ENCODE results near the gene TRPC3.

The TRPC3 gene

GRCh38 chr4:121951521-121952110, at the start of gene TRPC3:
TSS of gene TRPC3 (minus strand) at chr4:121952060. CDS start at chr4:121951680, 380 bp downstream.
- Histone ChIP-seq H3K36me3 (ENCODE audit: control insufficient read depth, insufficient read depth, low read length) (no peaks in the 10 kb centered on the region), H3K9ac (ENCODE audit: low read length) (no peak within 1 kb of the TSS), H3K4me1 (ENCODE audit: control insufficient read depth, insufficient read depth, low read length) (no peaks in the 10 kb centered on the region), H3K27ac (ENCODE audit: low read depth, low read length) (no peak within 1 kb of the TSS), H3K4me3 (ENCODE audit: low read length) (peak within 1 kb of the TSS; percentile 71), H3K27me3 (ENCODE audit: control insufficient read depth, insufficient read depth, low read length) (peaks cover 6% of the 10 kb centered on the region)

GRCh38 chr4:122000849-122001248, 49.0 kb upstream of the TRPC3 start:
- Histone ChIP-seq H3K27ac (ENCODE audit: low read depth, low read length) (no peak overlapping the region), H3K36me3 (ENCODE audit: control insufficient read depth, insufficient read depth, low read length) (no peaks in the 10 kb centered on the region), H3K4me3 (ENCODE audit: low read length) (no peak overlapping the region), H3K27me3 (ENCODE audit: control insufficient read depth, insufficient read depth, low read length) (no peaks in the 10 kb centered on the region), H3K9ac (ENCODE audit: low read length) (no peak overlapping the region), H3K4me1 (ENCODE audit: control insufficient read depth, insufficient read depth, low read length) (no peaks in the 10 kb centered on the region)

GRCh38 chr4:121998024-121998423, 46.2 kb upstream of the TRPC3 start:
- H3K4me1 ChIP-seq (ENCODE audit: control insufficient read depth, insufficient read depth, low read length), result no peaks in the 10 kb centered on the region
- H3K27me3 ChIP-seq (ENCODE audit: control insufficient read depth, insufficient read depth, low read length), result no peaks in the 10 kb centered on the region

GRCh38 chr4:121995790-121996537, 44.1 kb upstream of the TRPC3 start:
- Histone ChIP-seq H3K27me3 (ENCODE audit: control insufficient read depth, insufficient read depth, low read length) (no peaks in the 10 kb centered on the region), H3K4me1 (ENCODE audit: control insufficient read depth, insufficient read depth, low read length) (no peaks in the 10 kb centered on the region), H3K4me3 (ENCODE audit: low read length) (no peak overlapping the region), H3K9ac (ENCODE audit: low read length) (no peak overlapping the region), H3K36me3 (ENCODE audit: control insufficient read depth, insufficient read depth, low read length) (no peaks in the 10 kb centered on the region), H3K27ac (ENCODE audit: low read depth, low read length) (no peak overlapping the region)

More at GRCh38 chr4:121998024-121998423, 46.2 kb upstream of the TRPC3 start:
- no peak overlapping the region for H3K27ac ChIP-seq (ENCODE audit: low read depth, low read length)
- H3K4me3 ChIP-seq (ENCODE audit: low read length), result no peak overlapping the region
- H3K36me3 ChIP-seq (ENCODE audit: control insufficient read depth, insufficient read depth, low read length), result no peaks in the 10 kb centered on the region
- no peak overlapping the region for H3K9ac ChIP-seq (ENCODE audit: low read length)

GRCh38 chr4:121991968-121992367, 40.1 kb upstream of the TRPC3 start:
- H3K27me3 ChIP-seq (ENCODE audit: control insufficient read depth, insufficient read depth, low read length), result no peaks in the 10 kb centered on the region

GRCh38 chr4:121990489-121990888, 38.6 kb upstream of the TRPC3 start:
- Histone ChIP-seq H3K4me3 (ENCODE audit: low read length) (no peak overlapping the region), H3K27me3 (ENCODE audit: control insufficient read depth, insufficient read depth, low read length) (no peaks in the 10 kb centered on the region), H3K9ac (ENCODE audit: low read length) (no peak overlapping the region), H3K27ac (ENCODE audit: low read depth, low read length) (no peak overlapping the region), H3K36me3 (ENCODE audit: control insufficient read depth, insufficient read depth, low read length) (no peaks in the 10 kb centered on the region), H3K4me1 (ENCODE audit: control insufficient read depth, insufficient read depth, low read length) (no peaks in the 10 kb centered on the region)

More at GRCh38 chr4:121991968-121992367, 40.1 kb upstream of the TRPC3 start:
- no peak overlapping the region for H3K4me3 ChIP-seq (ENCODE audit: low read length)
- no peak overlapping the region for H3K27ac ChIP-seq (ENCODE audit: low read depth, low read length)
- no peaks in the 10 kb centered on the region for H3K36me3 ChIP-seq (ENCODE audit: control insufficient read depth, insufficient read depth, low read length)
- no peaks in the 10 kb centered on the region for H3K4me1 ChIP-seq (ENCODE audit: control insufficient read depth, insufficient read depth, low read length)
- no peak overlapping the region for H3K9ac ChIP-seq (ENCODE audit: low read length)

- Histone ChIP-seq H3K36me3 (ENCODE audit: control insufficient read depth, insufficient read depth, low read length) (no peaks in the 10 kb centered on the region), H3K9ac (ENCODE audit: low read length) (no peak overlapping the region), H3K27me3 (ENCODE audit: control insufficient read depth, insufficient read depth, low read length) (no peaks in the 10 kb centered on the region), H3K4me3 (ENCODE audit: low read length) (no peak overlapping the region), H3K4me1 (ENCODE audit: control insufficient read depth, insufficient read depth, low read length) (no peaks in the 10 kb centered on the region), H3K27ac (ENCODE audit: low read depth, low read length) (no peak overlapping the region)
Measured at GRCh38 chr4:121989715-121990114, 37.9 kb upstream of the TRPC3 start.

- H3K4me1 ChIP-seq (ENCODE audit: control insufficient read depth, insufficient read depth, low read length), result no peaks in the 10 kb centered on the region
- H3K36me3 ChIP-seq (ENCODE audit: control insufficient read depth, insufficient read depth, low read length), result no peaks in the 10 kb centered on the region
- no peak overlapping the region for H3K9ac ChIP-seq (ENCODE audit: low read length)
- no peak overlapping the region for H3K4me3 ChIP-seq (ENCODE audit: low read length)
- no peak overlapping the region for H3K27ac ChIP-seq (ENCODE audit: low read depth, low read length)
- no peaks in the 10 kb centered on the region for H3K27me3 ChIP-seq (ENCODE audit: control insufficient read depth, insufficient read depth, low read length)
Measured at GRCh38 chr4:121988950-121989349, 37.1 kb upstream of the TRPC3 start.

GRCh38 chr4:121980643-121981042, 28.8 kb upstream of the TRPC3 start:
- Histone ChIP-seq H3K4me3 (ENCODE audit: low read length) (no peak overlapping the region), H3K36me3 (ENCODE audit: control insufficient read depth, insufficient read depth, low read length) (no peaks in the 10 kb centered on the region), H3K9ac (ENCODE audit: low read length) (no peak overlapping the region), H3K27me3 (ENCODE audit: control insufficient read depth, insufficient read depth, low read length) (no peaks in the 10 kb centered on the region), H3K4me1 (ENCODE audit: control insufficient read depth, insufficient read depth, low read length) (no peaks in the 10 kb centered on the region), H3K27ac (ENCODE audit: low read depth, low read length) (no peak overlapping the region)

- H3K9ac ChIP-seq (ENCODE audit: low read length), result no peak overlapping the region
- no peaks in the 10 kb centered on the region for H3K36me3 ChIP-seq (ENCODE audit: control insufficient read depth, insufficient read depth, low read length)
- H3K27me3 ChIP-seq (ENCODE audit: control insufficient read depth, insufficient read depth, low read length), result no peaks in the 10 kb centered on the region
- no peak overlapping the region for H3K4me3 ChIP-seq (ENCODE audit: low read length)
- no peak overlapping the region for H3K27ac ChIP-seq (ENCODE audit: low read depth, low read length)
- no peaks in the 10 kb centered on the region for H3K4me1 ChIP-seq (ENCODE audit: control insufficient read depth, insufficient read depth, low read length)
Measured at GRCh38 chr4:121978172-121978516, 26.3 kb upstream of the TRPC3 start.

GRCh38 chr4:121977251-121978171, 25.7 kb upstream of the TRPC3 start:
- Histone ChIP-seq H3K9ac (ENCODE audit: low read length) (no peak overlapping the region), H3K36me3 (ENCODE audit: control insufficient read depth, insufficient read depth, low read length) (no peaks in the 10 kb centered on the region), H3K27me3 (ENCODE audit: control insufficient read depth, insufficient read depth, low read length) (no peaks in the 10 kb centered on the region), H3K4me1 (ENCODE audit: control insufficient read depth, insufficient read depth, low read length) (no peaks in the 10 kb centered on the region), H3K27ac (ENCODE audit: low read depth, low read length) (no peak overlapping the region), H3K4me3 (ENCODE audit: low read length) (no peak overlapping the region)

- Histone ChIP-seq H3K27me3 (ENCODE audit: control insufficient read depth, insufficient read depth, low read length) (no peaks in the 10 kb centered on the region), H3K9ac (ENCODE audit: low read length) (no peak overlapping the region), H3K36me3 (ENCODE audit: control insufficient read depth, insufficient read depth, low read length) (no peaks in the 10 kb centered on the region), H3K4me3 (ENCODE audit: low read length) (no peak overlapping the region), H3K27ac (ENCODE audit: low read depth, low read length) (no peak overlapping the region), H3K4me1 (ENCODE audit: control insufficient read depth, insufficient read depth, low read length) (no peaks in the 10 kb centered on the region)
Measured at GRCh38 chr4:121975784-121976183, 23.9 kb upstream of the TRPC3 start.
